ENCODE results near the gene S100P.

DNA sequence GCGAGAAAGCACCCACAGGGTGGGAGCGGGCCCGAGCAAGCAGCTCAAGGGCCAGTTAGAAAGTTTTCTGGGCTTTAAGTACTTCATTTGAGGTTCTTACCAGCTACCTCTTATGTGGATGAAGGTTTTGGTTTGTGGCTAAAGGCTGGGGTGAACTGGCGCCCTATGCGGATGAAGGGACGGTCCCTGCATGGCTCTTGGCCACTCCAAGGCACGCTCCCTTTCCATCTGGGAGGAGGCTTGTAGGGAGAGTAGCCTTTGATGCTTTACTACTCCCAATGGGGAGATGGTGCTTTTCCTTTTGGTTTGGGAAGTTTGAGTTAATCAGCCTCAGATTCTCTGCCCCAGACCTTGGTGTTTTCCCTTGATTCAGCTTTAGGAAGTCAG, 35.5 kb upstream of the S100P start:
- TF ChIP-seq, protein P1, sequence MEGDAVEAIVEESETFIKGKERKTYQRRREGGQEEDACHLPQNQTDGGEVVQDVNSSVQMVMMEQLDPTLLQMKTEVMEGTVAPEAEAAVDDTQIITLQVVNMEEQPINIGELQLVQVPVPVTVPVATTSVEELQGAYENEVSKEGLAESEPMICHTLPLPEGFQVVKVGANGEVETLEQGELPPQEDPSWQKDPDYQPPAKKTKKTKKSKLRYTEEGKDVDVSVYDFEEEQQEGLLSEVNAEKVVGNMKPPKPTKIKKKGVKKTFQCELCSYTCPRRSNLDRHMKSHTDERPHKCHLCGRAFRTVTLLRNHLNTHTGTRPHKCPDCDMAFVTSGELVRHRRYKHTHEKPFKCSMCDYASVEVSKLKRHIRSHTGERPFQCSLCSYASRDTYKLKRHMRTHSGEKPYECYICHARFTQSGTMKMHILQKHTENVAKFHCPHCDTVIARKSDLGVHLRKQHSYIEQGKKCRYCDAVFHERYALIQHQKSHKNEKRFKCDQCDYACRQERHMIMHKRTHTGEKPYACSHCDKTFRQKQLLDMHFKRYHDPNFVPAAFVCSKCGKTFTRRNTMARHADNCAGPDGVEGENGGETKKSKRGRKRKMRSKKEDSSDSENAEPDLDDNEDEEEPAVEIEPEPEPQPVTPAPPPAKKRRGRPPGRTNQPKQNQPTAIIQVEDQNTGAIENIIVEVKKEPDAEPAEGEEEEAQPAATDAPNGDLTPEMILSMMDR (conservative IDR thresholded peaks at IDR 0.05), result no peak
- TF ChIP-seq ZFX (IDR thresholded peaks at IDR 0.05), result no peak

Data from C4-2B (cell line).